GM10847 (cell line): ENCODE data around the gene CDK5.

Experiments
- POLR2A ChIP-seq: IDR thresholded peaks from 2 replicates; pipeline ENCODE4 v1.6.1; 2011; ENCODE audit not compliant: insufficient read length; ENCODE audit errors: extremely low read depth

CDK5 gene

GRCh38 chr7:151080522-151081169, 22.9 kb upstream of the CDK5 start, which contains the start of gene FASTK:
TSS of gene FASTK (minus strand) at chr7:151080809. CDS start at chr7:151080766, 43 bp downstream.
- peak; percentile 65 for TF ChIP-seq POLR2A

GRCh38 chr7:151080067-151080521, 22.4 kb upstream of the CDK5 start:
- TF ChIP-seq POLR2A: no peak

- no peak for TF ChIP-seq POLR2A
Measured at GRCh38 chr7:151079199-151079910, 21.7 kb upstream of the CDK5 start.

- TF ChIP-seq POLR2A: no peak
Measured at GRCh38 chr7:151078233-151079040, 20.7 kb upstream of the CDK5 start.

- TF ChIP-seq POLR2A: no peak
Measured at GRCh38 chr7:151077705-151078232, 20.1 kb upstream of the CDK5 start.

GRCh38 chr7:151076863-151077704, 19.4 kb upstream of the CDK5 start:
- no peak for TF ChIP-seq POLR2A

- TF ChIP-seq POLR2A: no peak
Measured at GRCh38 chr7:151075978-151076426, 18.3 kb upstream of the CDK5 start.

GRCh38 chr7:151075662-151075971, 17.9 kb upstream of the CDK5 start:
- no peak for TF ChIP-seq POLR2A

GRCh38 chr7:151074817-151075661, 17.3 kb upstream of the CDK5 start:
- no peak for TF ChIP-seq POLR2A

- TF ChIP-seq POLR2A: no peak
Measured at GRCh38 chr7:151073990-151074389, 16.3 kb upstream of the CDK5 start.

GRCh38 chr7:151071032-151071866, 13.6 kb upstream of the CDK5 start:
- no peak for TF ChIP-seq POLR2A

GRCh38 chr7:151070574-151070960, 12.9 kb upstream of the CDK5 start:
- TF ChIP-seq POLR2A: no peak
